PC-9 (cell line): ENCODE results near the gene MIB2.
"Not testable (repeated sequence)": the region's sequence is repeated elsewhere in the genome, so short reads cannot be mapped to it uniquely, and the experiment has no call there.

Source experiments
- CTCF ChIP-seq: fragments of 200-600 bp; sonication (generic); conservative IDR thresholded peaks from 2 replicates; pipeline ENCODE4 v1.6.1; 2017; ENCODE audit warnings: mixed run types, antibody characterized with exemption, mild to moderate bottlenecking, moderate library complexity
- EZH2 ChIP-seq: fragments of 200-600 bp; sonication (generic); IDR thresholded peaks from 2 replicates; pipeline ENCODE4 v1.8.0; 2017; ENCODE audit warnings: antibody characterized with exemption, low read depth

GRCh38 chr1:1674806-1675205, 59.5 kb downstream of the MIB2 start:
- TF ChIP-seq CTCF, EZH2: not testable (repeated sequence)
